ENCODE data around the gene BMAL1.

Gene BMAL1

GRCh38 chr11:13339195-13340153 is 61.9 kb downstream of the BMAL1 start:
- TF ChIP-seq, protein P1, sequence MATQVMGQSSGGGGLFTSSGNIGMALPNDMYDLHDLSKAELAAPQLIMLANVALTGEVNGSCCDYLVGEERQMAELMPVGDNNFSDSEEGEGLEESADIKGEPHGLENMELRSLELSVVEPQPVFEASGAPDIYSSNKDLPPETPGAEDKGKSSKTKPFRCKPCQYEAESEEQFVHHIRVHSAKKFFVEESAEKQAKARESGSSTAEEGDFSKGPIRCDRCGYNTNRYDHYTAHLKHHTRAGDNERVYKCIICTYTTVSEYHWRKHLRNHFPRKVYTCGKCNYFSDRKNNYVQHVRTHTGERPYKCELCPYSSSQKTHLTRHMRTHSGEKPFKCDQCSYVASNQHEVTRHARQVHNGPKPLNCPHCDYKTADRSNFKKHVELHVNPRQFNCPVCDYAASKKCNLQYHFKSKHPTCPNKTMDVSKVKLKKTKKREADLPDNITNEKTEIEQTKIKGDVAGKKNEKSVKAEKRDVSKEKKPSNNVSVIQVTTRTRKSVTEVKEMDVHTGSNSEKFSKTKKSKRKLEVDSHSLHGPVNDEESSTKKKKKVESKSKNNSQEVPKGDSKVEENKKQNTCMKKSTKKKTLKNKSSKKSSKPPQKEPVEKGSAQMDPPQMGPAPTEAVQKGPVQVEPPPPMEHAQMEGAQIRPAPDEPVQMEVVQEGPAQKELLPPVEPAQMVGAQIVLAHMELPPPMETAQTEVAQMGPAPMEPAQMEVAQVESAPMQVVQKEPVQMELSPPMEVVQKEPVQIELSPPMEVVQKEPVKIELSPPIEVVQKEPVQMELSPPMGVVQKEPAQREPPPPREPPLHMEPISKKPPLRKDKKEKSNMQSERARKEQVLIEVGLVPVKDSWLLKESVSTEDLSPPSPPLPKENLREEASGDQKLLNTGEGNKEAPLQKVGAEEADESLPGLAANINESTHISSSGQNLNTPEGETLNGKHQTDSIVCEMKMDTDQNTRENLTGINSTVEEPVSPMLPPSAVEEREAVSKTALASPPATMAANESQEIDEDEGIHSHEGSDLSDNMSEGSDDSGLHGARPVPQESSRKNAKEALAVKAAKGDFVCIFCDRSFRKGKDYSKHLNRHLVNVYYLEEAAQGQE (IDR thresholded peaks at IDR 0.05; ENCODE audit: low read depth): no peak
- TF ChIP-seq EGR1 (IDR thresholded peaks at IDR 0.05): no peak
- TF ChIP-seq, protein P2, sequence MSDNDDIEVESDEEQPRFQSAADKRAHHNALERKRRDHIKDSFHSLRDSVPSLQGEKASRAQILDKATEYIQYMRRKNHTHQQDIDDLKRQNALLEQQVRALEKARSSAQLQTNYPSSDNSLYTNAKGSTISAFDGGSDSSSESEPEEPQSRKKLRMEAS (IDR thresholded peaks at IDR 0.05): no peak
- no peak for TF ChIP-seq USF1 (IDR thresholded peaks at IDR 0.05)
- TF ChIP-seq CREB1 (IDR thresholded peaks at IDR 0.05; ENCODE audit: low read depth): no peak
- TF ChIP-seq TAF1 (IDR thresholded peaks at IDR 0.05; ENCODE audit: low read depth): no peak
- no peak for TF ChIP-seq TCF12 (IDR thresholded peaks at IDR 0.05; ENCODE audit: low read depth)
- TF ChIP-seq TEAD4 (IDR thresholded peaks at IDR 0.05): no peak
- TF ChIP-seq NFIC (IDR thresholded peaks at IDR 0.05): no peak
- no peak for TF ChIP-seq FOXM1 (IDR thresholded peaks at IDR 0.05; ENCODE audit: borderline replicate concordance, low read depth)
- no peak for TF ChIP-seq CEBPB (IDR thresholded peaks at IDR 0.05)
- no peak for TF ChIP-seq RAD21 (IDR thresholded peaks at IDR 0.05; ENCODE audit: low read depth)
- TF ChIP-seq ZBTB7A (IDR thresholded peaks at IDR 0.05; ENCODE audit: low read depth): no peak
- no peak for TF ChIP-seq YY1 (IDR thresholded peaks at IDR 0.05; ENCODE audit: low read depth)
- TF ChIP-seq EP300 (IDR thresholded peaks at IDR 0.05; ENCODE audit: borderline replicate concordance): no peak

DNA sequence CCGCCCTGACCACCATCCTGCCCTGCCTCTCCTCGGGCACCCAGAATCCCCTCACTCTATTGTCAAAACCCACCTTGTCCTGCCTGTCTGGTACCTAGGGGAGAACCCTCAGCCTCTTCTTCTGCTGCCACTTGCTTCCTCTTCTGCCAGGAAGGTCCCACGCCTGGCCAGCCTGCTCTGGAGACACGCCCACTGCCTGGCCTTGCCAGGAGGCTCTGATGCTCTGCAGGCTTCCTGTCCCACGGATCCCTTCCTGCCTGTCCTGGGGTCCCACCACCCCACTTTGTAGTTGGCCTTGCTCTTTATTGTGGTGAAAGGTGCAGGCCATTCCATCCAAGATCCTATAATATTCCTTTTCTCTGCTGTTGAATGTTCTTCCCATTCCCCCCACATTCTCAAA is 63.4 kb downstream of the BMAL1 start:
- no peak for TF ChIP-seq NFIC (IDR thresholded peaks at IDR 0.05)
- no peak for TF ChIP-seq RAD21 (IDR thresholded peaks at IDR 0.05; ENCODE audit: low read depth)
- TF ChIP-seq, protein P2 (IDR thresholded peaks at IDR 0.05): no peak
- TF ChIP-seq FOXM1 (IDR thresholded peaks at IDR 0.05; ENCODE audit: borderline replicate concordance, low read depth): no peak
- no peak for TF ChIP-seq YY1 (IDR thresholded peaks at IDR 0.05; ENCODE audit: low read depth)
- TF ChIP-seq ZBTB7A (IDR thresholded peaks at IDR 0.05; ENCODE audit: low read depth): no peak
- TF ChIP-seq TEAD4 (IDR thresholded peaks at IDR 0.05): no peak
- no peak for TF ChIP-seq EGR1 (IDR thresholded peaks at IDR 0.05)
- TF ChIP-seq, protein P1 (IDR thresholded peaks at IDR 0.05; ENCODE audit: low read depth): no peak

DNA sequence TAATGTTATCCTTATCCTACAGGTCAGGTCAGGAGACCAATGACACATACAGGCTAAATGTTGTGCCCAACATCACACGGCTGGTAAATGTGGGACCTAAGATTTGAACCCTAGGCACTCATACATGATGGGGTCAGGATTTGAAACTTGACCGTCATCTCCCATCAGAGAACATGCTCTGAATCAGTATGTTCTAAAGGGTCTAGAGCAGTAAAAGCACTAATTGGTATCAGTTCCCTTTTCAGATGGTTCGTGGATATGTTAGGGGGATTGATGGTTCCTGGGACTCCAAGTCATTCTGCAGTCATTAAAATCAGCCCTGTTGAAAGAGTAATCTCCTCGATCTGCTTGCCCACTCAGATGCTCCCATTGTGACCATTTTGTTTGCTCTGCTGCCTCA is 65.5 kb downstream of the BMAL1 start:
- no peak for TF ChIP-seq ZBTB7A (IDR thresholded peaks at IDR 0.05; ENCODE audit: low read depth)
- TF ChIP-seq, protein P2 (IDR thresholded peaks at IDR 0.05): no peak
- TF ChIP-seq TEAD4 (IDR thresholded peaks at IDR 0.05): no peak
- no peak for TF ChIP-seq TAF1 (IDR thresholded peaks at IDR 0.05; ENCODE audit: low read depth)
- TF ChIP-seq RAD21 (IDR thresholded peaks at IDR 0.05; ENCODE audit: low read depth): no peak
- no peak for TF ChIP-seq TCF12 (IDR thresholded peaks at IDR 0.05; ENCODE audit: low read depth)
- TF ChIP-seq CEBPB (IDR thresholded peaks at IDR 0.05): no peak
- TF ChIP-seq EGR1 (IDR thresholded peaks at IDR 0.05): no peak
- no peak for TF ChIP-seq EP300 (IDR thresholded peaks at IDR 0.05; ENCODE audit: borderline replicate concordance)
- no peak for TF ChIP-seq USF1 (IDR thresholded peaks at IDR 0.05)

GRCh38 chr11:13343931-13344717 is 66.5 kb downstream of the BMAL1 start:
- no peak for TF ChIP-seq TCF12 (IDR thresholded peaks at IDR 0.05; ENCODE audit: low read depth)
- TF ChIP-seq RAD21 (IDR thresholded peaks at IDR 0.05; ENCODE audit: low read depth): peak; percentile 83
- TF ChIP-seq ZBTB7A (IDR thresholded peaks at IDR 0.05; ENCODE audit: low read depth): no peak
- TF ChIP-seq YY1 (IDR thresholded peaks at IDR 0.05; ENCODE audit: low read depth): no peak
- no peak for TF ChIP-seq EGR1 (IDR thresholded peaks at IDR 0.05)
- no peak for TF ChIP-seq CREB1 (IDR thresholded peaks at IDR 0.05; ENCODE audit: low read depth)

- TF ChIP-seq TCF12 (IDR thresholded peaks at IDR 0.05; ENCODE audit: low read depth): no peak
- TF ChIP-seq TEAD4 (IDR thresholded peaks at IDR 0.05): no peak
- TF ChIP-seq USF1 (IDR thresholded peaks at IDR 0.05): no peak
- no peak for TF ChIP-seq EP300 (IDR thresholded peaks at IDR 0.05; ENCODE audit: borderline replicate concordance)
- TF ChIP-seq CEBPB (IDR thresholded peaks at IDR 0.05): no peak
- TF ChIP-seq, protein P1 (IDR thresholded peaks at IDR 0.05; ENCODE audit: low read depth): no peak
- no peak for TF ChIP-seq NFIC (IDR thresholded peaks at IDR 0.05)
- TF ChIP-seq, protein P2 (IDR thresholded peaks at IDR 0.05): no peak
- TF ChIP-seq TAF1 (IDR thresholded peaks at IDR 0.05; ENCODE audit: low read depth): no peak
- TF ChIP-seq YY1 (IDR thresholded peaks at IDR 0.05; ENCODE audit: low read depth): no peak
- no peak for TF ChIP-seq FOXM1 (IDR thresholded peaks at IDR 0.05; ENCODE audit: borderline replicate concordance, low read depth)
- TF ChIP-seq EGR1 (IDR thresholded peaks at IDR 0.05): no peak
- no peak for TF ChIP-seq ZBTB7A (IDR thresholded peaks at IDR 0.05; ENCODE audit: low read depth)
- no peak for TF ChIP-seq CREB1 (IDR thresholded peaks at IDR 0.05; ENCODE audit: low read depth)
- no peak for TF ChIP-seq RAD21 (IDR thresholded peaks at IDR 0.05; ENCODE audit: low read depth)
Observed at GRCh38 chr11:13344818-13345217, 67.2 kb downstream of the BMAL1 start.
